ENCODE data around the gene PCED1A.

Gene PCED1A

DNA sequence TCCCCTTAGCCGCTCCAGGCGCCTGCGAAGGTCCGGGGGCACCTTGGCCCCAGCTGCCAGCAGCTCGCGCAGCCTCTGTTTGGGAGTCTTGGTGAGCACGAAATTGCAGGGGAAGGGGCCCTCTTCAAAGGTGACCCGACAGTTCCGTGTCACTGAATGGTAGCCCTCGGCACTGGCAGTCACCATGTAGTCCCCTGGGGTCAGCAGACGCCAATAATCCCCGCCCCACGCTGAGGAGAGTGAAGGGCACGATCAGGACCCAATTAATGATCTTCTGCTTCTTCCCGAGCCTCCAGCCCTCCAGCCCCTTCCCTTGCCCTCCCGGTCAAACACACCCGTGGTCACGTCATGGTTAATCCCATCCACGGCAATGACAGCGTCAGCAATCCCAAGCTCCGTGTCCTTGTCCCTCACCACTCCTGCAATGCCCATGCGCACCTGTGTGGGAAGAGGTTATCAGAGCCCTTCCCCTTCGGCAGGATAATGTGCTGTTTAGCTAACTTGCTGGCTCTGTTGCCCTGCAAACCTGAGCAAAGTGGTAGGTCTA is 46.2 kb downstream of the PCED1A start:
- TF ChIP-seq, protein P1, sequence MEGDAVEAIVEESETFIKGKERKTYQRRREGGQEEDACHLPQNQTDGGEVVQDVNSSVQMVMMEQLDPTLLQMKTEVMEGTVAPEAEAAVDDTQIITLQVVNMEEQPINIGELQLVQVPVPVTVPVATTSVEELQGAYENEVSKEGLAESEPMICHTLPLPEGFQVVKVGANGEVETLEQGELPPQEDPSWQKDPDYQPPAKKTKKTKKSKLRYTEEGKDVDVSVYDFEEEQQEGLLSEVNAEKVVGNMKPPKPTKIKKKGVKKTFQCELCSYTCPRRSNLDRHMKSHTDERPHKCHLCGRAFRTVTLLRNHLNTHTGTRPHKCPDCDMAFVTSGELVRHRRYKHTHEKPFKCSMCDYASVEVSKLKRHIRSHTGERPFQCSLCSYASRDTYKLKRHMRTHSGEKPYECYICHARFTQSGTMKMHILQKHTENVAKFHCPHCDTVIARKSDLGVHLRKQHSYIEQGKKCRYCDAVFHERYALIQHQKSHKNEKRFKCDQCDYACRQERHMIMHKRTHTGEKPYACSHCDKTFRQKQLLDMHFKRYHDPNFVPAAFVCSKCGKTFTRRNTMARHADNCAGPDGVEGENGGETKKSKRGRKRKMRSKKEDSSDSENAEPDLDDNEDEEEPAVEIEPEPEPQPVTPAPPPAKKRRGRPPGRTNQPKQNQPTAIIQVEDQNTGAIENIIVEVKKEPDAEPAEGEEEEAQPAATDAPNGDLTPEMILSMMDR (IDR thresholded peaks at IDR 0.05) = no peak

DNA sequence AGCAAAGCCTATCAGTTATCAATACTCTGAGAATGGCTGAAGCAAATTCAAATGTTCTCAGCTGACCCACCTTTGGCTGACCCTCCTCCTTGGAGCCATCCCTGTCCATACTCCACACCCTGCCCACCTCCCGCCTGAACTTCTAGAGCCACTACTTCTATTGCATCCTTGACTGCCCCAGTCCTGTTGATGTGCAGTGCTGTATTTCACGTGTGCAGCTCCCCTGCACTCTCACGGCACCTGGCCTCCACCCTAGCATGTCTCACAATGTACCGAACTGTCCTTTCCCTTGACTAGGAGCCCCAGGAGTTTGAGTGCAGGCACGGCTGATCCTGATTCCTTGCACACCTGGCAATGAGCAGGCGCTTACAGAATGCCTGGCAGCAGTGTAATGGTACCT is 47.0 kb downstream of the PCED1A start:
- TF ChIP-seq, protein P1 (IDR thresholded peaks at IDR 0.05) = no peak

Measured in LNCAP (cell line).